SK-N-MC (cell line): ENCODE results near the gene KCNT1.

Experiments used
- EZH2 ChIP-seq: fragments of 200-600 bp; sonication (generic); IDR thresholded peaks from one replicate; pipeline ENCODE4 v1.6.1; 2017; ENCODE audit warnings: antibody characterized with exemption
- POLR2AphosphoS5 ChIP-seq: IDR thresholded peaks from 2 replicates; pipeline ENCODE4 v1.6.1; 2012; ENCODE audit warnings: mild to moderate bottlenecking, low read depth, low read length, borderline replicate concordance

- TF ChIP-seq POLR2AphosphoS5 (no peak), EZH2 (no peak)
These were observed 77.6 kb downstream of the KCNT1 start for GRCh38 chr9:135779571-135779970.
